WERI-Rb-1 (cell line): ENCODE results near the gene LCE1C.

Experiments used
- DNase-seq: peaks from one replicate; pipeline ENCODE4 v3.0.0-alpha.2; 2020
- H3K27ac ChIP-seq: fragments of 250-450 bp; sonication (Bioruptor Pico); 2 replicates; pipeline ENCODE4 v1.5.1; 2020; ENCODE audit warnings: mild to moderate bottlenecking, moderate library complexity
- H3K27me3 ChIP-seq: fragments of 250-450 bp; sonication (Bioruptor Pico); 2 replicates; pipeline ENCODE4 v1.5.1; 2021; ENCODE audit warnings: mild to moderate bottlenecking, low read depth, moderate library complexity; ENCODE audit not compliant: insufficient read depth, severe bottlenecking
- H3K36me3 ChIP-seq: fragments of 250-450 bp; sonication (Bioruptor Pico); 2 replicates; pipeline ENCODE4 v1.5.1; 2020; ENCODE audit warnings: mild to moderate bottlenecking, moderate library complexity
- H3K4me3 ChIP-seq: 2 replicates; pipeline ENCODE4 v1.5.1; 2011; ENCODE audit warnings: low read depth, mild to moderate bottlenecking, control low read depth, low read length
- H3K9me3 ChIP-seq: fragments of 250-450 bp; sonication (Bioruptor Pico); 2 replicates; pipeline ENCODE4 v1.5.1; 2021; ENCODE audit warnings: mild to moderate bottlenecking, moderate library complexity; ENCODE audit not compliant: severe bottlenecking
- CTCF ChIP-seq: IDR thresholded peaks from 2 replicates; pipeline ENCODE4 v1.5.1; 2011; ENCODE audit warnings: low read depth, mild to moderate bottlenecking, control low read depth, inconsistent platforms, low read length

Gene LCE1C

GRCh38 chr1:152806576-152806975 lies at the start of gene LCE1C:
Gene LCE1C, minus strand, starts transcription at chr1:152806651. Its CDS starts 1,173 bp downstream, at chr1:152805478.
- TF ChIP-seq CTCF = no peak
- H3K9me3 ChIP-seq = peaks cover 2% of the 10 kb centered on the region

GRCh38 chr1:152855661-152856060 lies 49.2 kb upstream of the LCE1C start:
- Histone ChIP-seq H3K27me3 (peaks cover 95% of the 10 kb centered on the region), H3K4me3 (no peak overlapping the region), H3K27ac (no peak overlapping the region), H3K36me3 (no peaks in the 10 kb centered on the region), H3K9me3 (peaks cover 7% of the 10 kb centered on the region)
- no peak for DNase-seq
- no peak for TF ChIP-seq CTCF

More at GRCh38 chr1:152806576-152806975, at the start of gene LCE1C:
- no peak for DNase-seq
- Histone ChIP-seq H3K27ac (no peak within 1 kb of the TSS), H3K4me3 (no peak within 1 kb of the TSS), H3K36me3 (no peaks in the 10 kb centered on the region), H3K27me3 (peaks cover 84% of the 10 kb centered on the region)

- no peaks in the 10 kb centered on the region for H3K36me3 ChIP-seq
- no peak within 1 kb of the TSS for H3K4me3 ChIP-seq
- TF ChIP-seq CTCF = no peak
- no peak within 1 kb of the TSS for H3K27ac ChIP-seq
- peaks cover 90% of the 10 kb centered on the region for H3K27me3 ChIP-seq
- no peaks in the 10 kb centered on the region for H3K9me3 ChIP-seq
- no peak for DNase-seq
Observed at GRCh38 chr1:152842556-152842955, 36.1 kb upstream of the LCE1C start, which contains the start of gene LCE6A. Gene LCE6A, plus strand, starts transcription at chr1:152842856. Its CDS starts 665 bp downstream, at chr1:152843521.

GRCh38 chr1:152836870-152837269 lies 30.4 kb upstream of the LCE1C start:
- no peak for TF ChIP-seq CTCF
- H3K4me3 ChIP-seq = no peak overlapping the region
- H3K9me3 ChIP-seq = peaks cover 21% of the 10 kb centered on the region
- peaks cover 85% of the 10 kb centered on the region for H3K27me3 ChIP-seq
- no peak for DNase-seq
- H3K36me3 ChIP-seq = no peaks in the 10 kb centered on the region
- H3K27ac ChIP-seq = no peak overlapping the region

GRCh38 chr1:152827173-152827572 lies 20.7 kb upstream of the LCE1C start, which contains the start of gene LCE1A:
Gene LCE1A, plus strand, starts transcription at chr1:152827473. Its CDS starts 0 bp downstream, at chr1:152827473.
- no peak for TF ChIP-seq CTCF

GRCh38 chr1:152824964-152825363 lies 18.5 kb upstream of the LCE1C start:
- Histone ChIP-seq H3K27ac (no peak overlapping the region), H3K27me3 (peaks cover 83% of the 10 kb centered on the region), H3K9me3 (no peaks in the 10 kb centered on the region), H3K36me3 (no peaks in the 10 kb centered on the region), H3K4me3 (no peak overlapping the region)
- TF ChIP-seq CTCF = no peak
- DNase-seq = no peak

More at GRCh38 chr1:152827173-152827572, 20.7 kb upstream of the LCE1C start, which contains the start of gene LCE1A:
- H3K27ac ChIP-seq = no peak within 1 kb of the TSS
- DNase-seq = no peak
- H3K9me3 ChIP-seq = peaks cover 7% of the 10 kb centered on the region
- H3K4me3 ChIP-seq = no peak within 1 kb of the TSS
- H3K36me3 ChIP-seq = no peaks in the 10 kb centered on the region
- H3K27me3 ChIP-seq = peaks cover 99% of the 10 kb centered on the region
